Duodenal mucosa (tissue), 2 donors: Measurements from ENCODE around the gene HS3ST1.

Experiments used
- H3K27ac ChIP-seq: one replicate; pipeline ENCODE4 v1.7.0; 2013; ENCODE audit warnings: low read depth, low read length
- H3K27me3 ChIP-seq, 2 donors: one replicate each; pipeline ENCODE4 v1.7.0; 2013; ENCODE audit warnings: low read length in 2 of 2, control low read depth in 1 of 2; ENCODE audit not compliant: insufficient read depth in 2 of 2, control insufficient read depth in 1 of 2
- H3K36me3 ChIP-seq, 2 donors: one replicate each; pipeline ENCODE4 v1.7.0; 2013; ENCODE audit warnings: low read length in 2 of 2, control low read depth in 1 of 2; ENCODE audit not compliant: insufficient read depth in 2 of 2, control insufficient read depth in 1 of 2
- H3K4me1 ChIP-seq, 2 donors: one replicate each; pipeline ENCODE4 v1.7.0; 2013; ENCODE audit warnings: low read length in 2 of 2, control low read depth in 1 of 2; ENCODE audit not compliant: insufficient read depth in 2 of 2, control insufficient read depth in 1 of 2
- H3K4me3 ChIP-seq, 2 donors: one replicate each; pipeline ENCODE4 v1.7.0; 2013; ENCODE audit warnings: low read length in 2 of 2, low read depth in 1 of 2
- H3K9ac ChIP-seq, 2 donors: one replicate each; pipeline ENCODE4 v1.7.0; 2013; ENCODE audit warnings: low read length in 2 of 2, low read depth in 1 of 2
- H3K9me3 ChIP-seq, 2 donors: one replicate each; pipeline ENCODE4 v1.7.0; 2013; ENCODE audit warnings: low read length in 2 of 2, control low read depth in 1 of 2; ENCODE audit not compliant: control insufficient read depth in 1 of 2

HS3ST1 gene

DNA sequence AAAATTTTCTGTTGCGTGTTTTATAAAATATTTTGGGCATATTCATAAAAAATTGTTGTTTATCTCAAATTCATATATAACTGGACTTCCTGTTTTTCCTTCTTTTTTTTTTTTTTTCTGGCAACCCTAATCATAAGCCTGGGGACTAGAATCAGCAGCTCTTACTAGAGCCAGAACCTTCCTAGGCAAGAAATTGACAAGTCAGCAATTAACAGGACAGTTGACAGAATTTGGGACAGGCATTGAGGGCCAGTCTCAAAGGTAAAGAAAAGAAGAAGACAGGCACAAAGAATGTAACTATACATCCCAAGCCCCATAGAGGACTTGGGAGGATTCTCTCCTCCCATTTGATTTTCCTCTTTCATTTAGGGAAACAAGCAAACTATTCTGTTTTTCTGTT, 35.0 kb upstream of the HS3ST1 start:
- no peak overlapping the region for H3K4me3 ChIP-seq
- H3K4me1 ChIP-seq = peaks cover 0 to 1% of the 10 kb centered on the region in 2 donors
- no peaks in the 10 kb centered on the region for H3K27me3 ChIP-seq
- no peaks in the 10 kb centered on the region for H3K9me3 ChIP-seq
- no peaks in the 10 kb centered on the region for H3K36me3 ChIP-seq
- no peak overlapping the region for H3K27ac ChIP-seq
- H3K9ac ChIP-seq = no peak overlapping the region

DNA sequence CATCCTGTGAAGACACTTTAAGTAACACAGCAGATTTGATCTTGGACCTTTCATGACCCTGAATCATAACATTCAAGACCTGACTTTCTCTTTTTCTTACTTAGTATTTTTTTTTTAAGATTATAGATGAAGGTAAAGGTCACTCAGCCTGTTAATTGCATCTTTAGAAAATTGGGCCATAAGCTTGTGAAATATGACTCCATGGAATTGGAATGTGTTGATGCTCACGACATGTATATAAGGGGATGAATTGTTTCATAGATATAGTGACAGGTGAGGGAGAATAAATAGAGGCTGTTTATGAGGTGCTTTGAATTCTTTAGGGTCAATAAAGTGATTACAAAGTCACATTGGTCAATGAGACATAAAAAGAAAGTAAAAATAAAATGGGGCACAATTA, 27.7 kb upstream of the HS3ST1 start:
- Histone ChIP-seq H3K27ac (no peak overlapping the region), H3K4me1 (peaks cover 9 to 14% of the 10 kb centered on the region in 2 donors), H3K9me3 (peaks cover 0 to 2% of the 10 kb centered on the region in 2 donors), H3K9ac (no peak overlapping the region), H3K36me3 (no peaks in the 10 kb centered on the region), H3K27me3 (no peaks in the 10 kb centered on the region), H3K4me3 (no peak overlapping the region)

DNA sequence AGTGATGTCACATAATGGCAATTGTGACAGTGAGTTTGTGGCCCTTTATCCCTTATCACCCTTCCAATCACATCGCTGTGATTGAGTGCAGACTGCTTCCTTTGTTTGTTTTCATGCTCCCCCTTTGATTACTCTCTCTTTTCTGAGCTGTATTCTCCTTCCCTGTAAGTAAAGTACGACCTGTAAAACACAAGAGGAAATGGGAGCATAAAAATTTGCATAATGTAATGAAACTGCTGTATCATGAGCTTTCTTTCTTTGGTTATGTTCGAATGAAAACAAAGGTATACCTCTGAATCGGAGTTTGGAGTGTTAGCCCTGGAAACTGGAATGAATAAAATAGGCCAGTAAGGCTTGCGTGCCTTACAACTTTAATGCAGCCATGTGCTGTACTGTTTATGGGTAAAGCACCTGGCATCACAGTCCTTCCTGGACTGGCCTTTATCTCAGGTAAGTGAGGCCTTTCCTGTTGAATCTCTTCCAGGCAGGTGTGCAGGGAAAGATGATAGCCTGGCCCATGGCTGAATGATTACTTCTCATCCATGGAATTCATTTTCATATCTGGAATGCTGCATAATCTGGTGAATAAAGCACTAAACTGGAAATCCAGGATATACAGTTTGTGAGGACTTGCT, 26.6 kb upstream of the HS3ST1 start:
- Histone ChIP-seq H3K27ac (no peak overlapping the region), H3K9ac (no peak overlapping the region), H3K36me3 (no peaks in the 10 kb centered on the region), H3K4me1 (peaks cover 9 to 14% of the 10 kb centered on the region in 2 donors), H3K4me3 (no peak overlapping the region), H3K27me3 (no peaks in the 10 kb centered on the region), H3K9me3 (peaks cover 0 to 2% of the 10 kb centered on the region in 2 donors)

DNA sequence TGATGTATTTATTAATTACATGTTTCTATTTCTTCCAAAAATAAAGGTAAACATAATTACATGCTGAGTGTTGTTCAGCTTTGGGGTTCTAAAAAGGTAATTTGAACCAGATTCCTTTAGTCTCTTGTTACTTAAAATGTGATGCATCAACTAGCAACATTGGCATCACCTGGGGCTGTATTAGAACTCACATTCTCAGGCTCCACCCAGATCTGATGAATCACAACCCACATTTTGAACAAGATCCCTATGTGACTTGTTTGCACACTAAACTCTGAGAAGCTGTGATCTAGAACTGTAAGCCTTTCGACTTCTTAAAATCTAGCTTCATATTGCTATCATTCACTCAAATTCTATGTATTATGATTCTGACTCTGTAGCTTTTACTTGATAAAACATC, 23.0 kb upstream of the HS3ST1 start:
- Histone ChIP-seq H3K27ac (no peak overlapping the region), H3K9me3 (no peaks in the 10 kb centered on the region), H3K36me3 (no peaks in the 10 kb centered on the region), H3K4me1 (peaks cover 9 to 14% of the 10 kb centered on the region in 2 donors), H3K9ac (no peak overlapping the region), H3K27me3 (no peaks in the 10 kb centered on the region), H3K4me3 (no peak overlapping the region)

DNA sequence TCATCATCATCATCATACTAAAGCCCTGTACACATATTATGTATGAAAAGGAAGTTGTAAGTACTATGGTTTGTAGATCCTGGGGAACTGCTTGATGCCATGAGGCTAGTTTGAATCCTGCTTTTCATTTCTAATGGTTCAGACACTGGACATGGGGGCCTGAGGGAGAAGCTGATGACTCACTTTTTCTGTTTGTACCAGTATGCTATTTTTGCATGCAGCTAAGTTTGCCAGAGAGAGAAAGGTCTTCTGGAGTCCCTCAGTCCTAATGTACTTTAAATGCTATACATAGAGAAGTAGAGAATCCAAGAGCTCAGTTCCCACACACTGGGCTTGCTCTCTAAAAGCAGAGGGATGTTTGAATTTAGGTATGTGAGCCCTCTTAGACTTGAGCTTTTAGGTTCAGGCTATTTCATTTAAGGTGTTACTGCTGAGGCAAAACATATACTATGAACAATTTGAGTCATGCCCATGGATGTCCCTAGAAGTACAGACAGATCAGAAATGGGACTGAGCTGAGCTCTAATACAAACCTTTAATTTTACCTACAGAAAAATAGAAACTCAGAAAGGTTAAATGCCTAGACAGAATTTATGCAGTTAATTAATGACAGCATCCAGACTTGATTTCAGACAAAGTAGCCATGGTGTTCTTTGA, 17.6 kb upstream of the HS3ST1 start:
- no peaks in the 10 kb centered on the region for H3K27me3 ChIP-seq
- no peaks in the 10 kb centered on the region for H3K9me3 ChIP-seq
- H3K27ac ChIP-seq = no peak overlapping the region

DNA sequence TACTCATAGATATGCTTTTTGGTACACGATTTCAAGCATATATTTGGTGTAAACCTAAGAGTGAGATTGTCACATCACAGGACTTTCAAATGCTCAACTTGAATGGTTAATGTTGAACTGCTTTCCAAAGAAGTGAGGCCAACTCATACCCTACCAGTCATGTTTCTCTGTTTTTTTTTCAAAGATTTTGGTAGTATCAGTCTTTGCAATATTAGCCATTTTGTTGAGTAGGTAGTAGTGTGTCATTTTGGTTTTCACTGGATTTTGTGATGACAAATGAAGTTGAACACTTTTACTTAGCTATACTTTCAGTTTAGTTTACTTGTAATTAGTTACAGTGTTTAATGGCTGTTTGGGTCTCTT, 12.5 kb upstream of the HS3ST1 start:
- no peaks in the 10 kb centered on the region for H3K27me3 ChIP-seq
- H3K9me3 ChIP-seq = no peaks in the 10 kb centered on the region
- H3K4me3 ChIP-seq = no peak overlapping the region
- H3K4me1 ChIP-seq = no peaks in the 10 kb centered on the region
- no peak overlapping the region for H3K27ac ChIP-seq
- H3K36me3 ChIP-seq = no peaks in the 10 kb centered on the region
- no peak overlapping the region for H3K9ac ChIP-seq

More for the DNA sequence above, 17.6 kb upstream of the HS3ST1 start:
- no peaks in the 10 kb centered on the region for H3K4me1 ChIP-seq
- no peak overlapping the region for H3K4me3 ChIP-seq
- no peak overlapping the region for H3K9ac ChIP-seq
- no peaks in the 10 kb centered on the region for H3K36me3 ChIP-seq

DNA sequence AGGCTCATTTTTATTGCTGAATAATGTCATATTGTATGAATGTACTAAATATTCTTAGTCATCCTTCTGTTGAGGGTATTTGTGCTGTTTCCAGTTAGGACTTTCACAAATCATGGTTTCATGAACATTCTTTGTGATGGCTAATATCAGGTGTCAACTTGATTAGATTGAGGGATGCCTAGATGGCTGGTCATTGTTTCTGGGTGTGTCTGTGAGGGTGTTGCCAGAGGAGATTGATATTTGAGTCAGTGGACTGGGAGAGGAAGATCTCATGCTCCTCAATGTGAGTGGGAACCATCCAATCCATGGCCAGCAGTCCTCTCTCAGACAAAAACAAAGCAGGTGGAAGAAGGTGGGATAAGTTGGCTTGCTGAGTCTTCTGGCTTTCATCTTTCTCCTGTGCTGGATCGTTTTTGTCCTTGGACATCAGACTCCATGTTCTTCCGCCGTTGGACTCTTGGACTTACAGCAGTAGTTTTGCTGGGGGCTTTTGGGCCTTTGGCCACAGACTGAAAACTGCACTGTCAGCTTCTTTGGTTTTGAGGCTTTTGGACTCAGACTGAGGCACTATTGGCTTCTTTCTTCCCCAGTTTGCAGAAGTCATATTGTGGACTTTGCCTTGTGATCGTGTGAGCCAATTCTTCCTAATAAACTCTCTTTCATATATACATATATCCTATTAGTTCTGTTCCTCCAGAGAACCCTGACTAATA, 11.9 kb upstream of the HS3ST1 start:
- no peaks in the 10 kb centered on the region for H3K36me3 ChIP-seq
- H3K4me1 ChIP-seq = no peaks in the 10 kb centered on the region
- H3K4me3 ChIP-seq = no peak overlapping the region
- no peaks in the 10 kb centered on the region for H3K9me3 ChIP-seq
- no peak overlapping the region for H3K9ac ChIP-seq
- H3K27ac ChIP-seq = no peak overlapping the region
- no peaks in the 10 kb centered on the region for H3K27me3 ChIP-seq

DNA sequence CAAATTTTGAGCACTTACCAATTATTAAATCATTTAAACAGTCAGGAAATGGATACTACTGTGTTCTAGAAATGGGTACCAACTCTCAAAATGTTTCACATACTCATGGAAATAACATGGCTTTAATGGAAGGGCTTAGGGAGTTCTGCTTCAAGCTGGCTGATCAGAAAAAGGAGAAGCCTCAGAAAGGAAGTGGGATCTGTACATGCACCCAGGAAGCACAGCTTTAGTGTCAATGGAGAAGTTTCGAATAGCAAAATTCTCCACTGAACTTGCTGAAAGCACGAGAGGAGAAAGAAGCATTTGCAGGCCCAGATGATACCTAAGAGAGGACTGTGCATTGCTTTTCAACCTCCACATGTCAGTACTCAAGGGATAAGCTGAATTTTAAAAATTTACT, 11.1 kb upstream of the HS3ST1 start:
- no peaks in the 10 kb centered on the region for H3K36me3 ChIP-seq
- no peak overlapping the region for H3K9ac ChIP-seq
- no peaks in the 10 kb centered on the region for H3K27me3 ChIP-seq
- no peak overlapping the region for H3K27ac ChIP-seq
- H3K9me3 ChIP-seq = no peaks in the 10 kb centered on the region
- H3K4me3 ChIP-seq = no peak overlapping the region
- H3K4me1 ChIP-seq = no peaks in the 10 kb centered on the region

DNA sequence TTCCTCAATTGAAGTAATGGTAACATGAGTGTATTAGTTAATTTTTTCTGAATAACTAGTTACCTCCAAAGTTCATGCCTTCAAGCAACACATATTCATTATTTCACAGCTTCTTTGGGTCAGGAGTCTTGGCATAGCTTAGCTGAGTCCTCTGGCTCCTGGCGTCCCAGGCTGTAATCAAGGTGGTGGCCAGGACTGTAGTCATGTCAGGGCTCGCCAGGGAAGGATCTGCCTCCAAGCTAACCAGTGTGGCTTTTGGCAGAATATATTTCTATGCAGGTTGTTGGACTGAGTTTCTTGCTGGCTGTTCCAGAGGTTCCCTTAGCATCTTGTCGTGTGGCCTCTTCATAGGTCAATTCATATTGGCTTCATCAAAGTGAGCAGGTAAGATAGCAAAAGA, 10.0 kb upstream of the HS3ST1 start:
- no peak overlapping the region for H3K27ac ChIP-seq
- H3K9me3 ChIP-seq = peaks cover 0 to 1% of the 10 kb centered on the region in 2 donors
- no peak overlapping the region for H3K4me3 ChIP-seq
- no peaks in the 10 kb centered on the region for H3K36me3 ChIP-seq
- H3K27me3 ChIP-seq = no peaks in the 10 kb centered on the region
- H3K4me1 ChIP-seq = no peaks in the 10 kb centered on the region
- no peak overlapping the region for H3K9ac ChIP-seq

DNA sequence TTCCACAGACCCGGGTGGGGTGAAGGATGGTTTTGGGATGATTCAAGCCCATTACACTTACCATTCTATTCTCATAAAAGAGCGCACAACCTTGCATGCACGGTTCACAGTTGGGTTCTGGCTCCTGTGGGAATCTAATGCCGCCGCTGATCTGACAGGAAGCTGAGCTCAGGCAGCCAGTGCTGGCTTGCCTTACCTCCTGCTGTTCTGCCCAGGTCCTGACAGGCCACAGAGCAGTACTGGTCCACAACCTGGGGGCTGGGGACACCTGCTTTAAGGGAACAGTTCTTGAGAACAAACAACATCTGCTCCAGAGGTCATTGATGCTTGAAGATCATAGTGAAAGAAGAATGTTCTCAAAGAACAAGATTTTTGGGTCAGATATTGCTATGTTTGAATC, 8.0 kb upstream of the HS3ST1 start:
- H3K4me3 ChIP-seq = no peak overlapping the region
- H3K27ac ChIP-seq = no peak overlapping the region
- no peaks in the 10 kb centered on the region for H3K27me3 ChIP-seq
- no peaks in the 10 kb centered on the region for H3K4me1 ChIP-seq
- H3K36me3 ChIP-seq = no peaks in the 10 kb centered on the region
- no peak overlapping the region for H3K9ac ChIP-seq
- peaks cover 0 to 1% of the 10 kb centered on the region in 2 donors for H3K9me3 ChIP-seq
